Cerebellar cortex (tissue), 1 donor: ENCODE results near the gene TSPAN13.

Source experiments
- DNase-seq: peaks from one replicate; pipeline ENCODE4 v3.0.0-alpha.2; 2015; ENCODE audit warnings: low spot score

The TSPAN13 gene

DNA sequence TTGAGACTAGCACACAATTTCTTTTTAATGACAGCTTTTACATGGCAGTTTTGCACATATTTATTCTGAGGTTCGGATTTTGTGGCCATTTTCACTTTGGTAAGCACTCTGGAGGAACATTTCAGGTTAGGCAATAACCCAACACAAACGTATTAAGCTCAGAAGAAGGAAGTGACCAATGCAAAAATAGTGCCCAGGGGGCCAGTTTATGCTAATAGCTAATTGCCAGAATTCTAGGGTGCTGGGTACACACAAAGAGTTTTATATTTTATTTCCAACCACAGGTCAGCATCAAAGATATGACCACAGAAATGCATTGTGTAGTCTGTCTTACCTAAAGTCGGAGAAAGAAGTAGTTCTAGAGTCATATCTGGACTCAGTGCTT, 59.7 kb downstream of the TSPAN13 start:
- DNase-seq: no peak

DNA sequence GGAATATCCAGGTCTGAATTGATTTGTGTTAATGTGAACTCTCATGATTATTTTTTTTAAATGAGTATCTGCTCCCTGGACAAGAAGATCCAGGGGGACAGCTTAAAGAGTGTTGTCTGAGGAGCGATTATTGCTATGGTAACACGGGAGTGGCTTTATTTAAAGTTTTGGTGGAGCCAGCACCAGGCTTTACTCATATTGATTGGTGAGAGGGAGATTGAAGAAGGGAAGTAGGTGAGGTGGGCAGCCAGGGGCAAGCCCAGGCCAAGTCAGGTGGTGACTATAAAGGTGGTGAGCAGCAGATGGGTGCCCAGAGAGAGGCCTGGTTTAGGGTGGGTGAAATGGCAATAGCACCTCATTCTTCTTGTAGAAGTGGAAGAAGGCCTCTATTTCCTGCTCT, 61.4 kb downstream of the TSPAN13 start:
- no peak for DNase-seq

DNA sequence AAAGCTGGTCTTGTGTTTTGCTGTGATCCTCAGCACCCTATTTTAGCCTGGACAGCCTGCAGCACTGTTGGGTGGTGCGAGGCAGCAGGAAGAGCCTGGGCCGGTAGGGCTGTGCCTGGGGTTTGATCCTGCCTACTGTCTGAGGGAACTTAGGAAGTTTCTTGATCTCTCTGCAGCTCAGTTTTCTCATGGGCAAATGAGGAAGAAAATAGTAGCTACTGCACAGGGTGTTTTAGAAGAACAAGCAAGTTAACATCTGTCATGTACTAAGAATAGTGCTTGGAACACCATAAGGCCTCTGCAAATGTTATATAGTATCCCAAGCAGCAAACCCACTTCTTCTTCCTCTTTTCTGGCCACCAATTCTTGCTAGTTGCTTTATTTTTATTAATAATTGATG, 63.3 kb downstream of the TSPAN13 start:
- no peak for DNase-seq

DNA sequence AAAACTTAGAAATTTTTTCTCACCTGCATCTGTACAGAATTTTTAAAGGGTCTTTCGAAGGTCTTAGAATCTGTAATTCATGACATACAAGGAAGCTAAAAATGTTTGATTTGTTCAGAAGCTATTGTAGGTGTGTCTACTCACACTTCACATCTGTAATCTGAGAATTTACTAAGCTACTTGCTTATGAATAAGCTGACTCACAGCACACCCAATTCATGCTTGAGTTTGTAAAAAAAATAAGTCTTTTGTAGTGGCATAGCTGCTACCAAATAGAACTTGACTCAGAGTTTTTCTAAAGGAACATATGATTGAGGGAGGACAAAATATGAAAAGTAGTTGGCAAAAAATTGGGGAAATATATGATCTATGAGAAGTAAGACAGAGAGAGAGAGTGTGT, 64.0 kb downstream of the TSPAN13 start:
- DNase-seq: no peak

DNA sequence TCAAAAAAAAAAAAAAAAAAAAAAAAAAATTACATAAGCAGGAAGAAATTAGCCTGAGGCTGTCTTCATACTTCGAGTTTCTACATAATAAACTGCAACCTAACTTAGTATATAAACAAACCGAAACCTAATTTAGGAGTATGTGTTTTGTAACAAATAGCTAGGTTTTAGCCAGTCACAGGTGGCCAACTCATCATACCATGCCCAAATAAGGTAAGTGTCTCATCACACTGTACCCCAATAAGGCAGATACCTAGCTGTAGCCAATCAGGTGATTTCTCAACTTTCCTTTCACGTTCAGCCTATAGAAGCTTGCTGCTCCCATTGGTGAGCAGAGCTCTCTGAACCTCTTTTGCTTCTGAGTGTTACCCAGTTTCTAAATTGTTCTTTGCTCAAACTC, 65.2 kb downstream of the TSPAN13 start:
- no peak for DNase-seq

DNA sequence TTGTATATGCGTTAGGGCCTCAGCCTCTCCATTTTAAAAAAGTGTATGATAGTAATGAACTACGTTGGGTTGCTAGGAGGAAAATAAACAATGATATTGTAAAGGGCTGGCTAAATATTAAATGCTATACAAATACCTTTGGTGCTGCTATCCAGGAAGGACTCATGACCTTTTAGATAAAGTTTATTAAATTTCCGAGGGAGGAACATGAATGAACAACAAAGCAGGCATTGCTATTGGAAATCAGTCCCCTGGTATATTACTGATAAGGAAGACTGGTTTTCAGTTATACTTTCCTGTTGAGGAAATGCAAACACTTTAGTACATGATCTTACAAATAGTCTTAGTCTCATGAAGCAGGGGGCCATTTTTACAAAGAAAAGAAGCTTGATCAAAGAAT, 68.5 kb downstream of the TSPAN13 start:
- DNase-seq: no peak

DNA sequence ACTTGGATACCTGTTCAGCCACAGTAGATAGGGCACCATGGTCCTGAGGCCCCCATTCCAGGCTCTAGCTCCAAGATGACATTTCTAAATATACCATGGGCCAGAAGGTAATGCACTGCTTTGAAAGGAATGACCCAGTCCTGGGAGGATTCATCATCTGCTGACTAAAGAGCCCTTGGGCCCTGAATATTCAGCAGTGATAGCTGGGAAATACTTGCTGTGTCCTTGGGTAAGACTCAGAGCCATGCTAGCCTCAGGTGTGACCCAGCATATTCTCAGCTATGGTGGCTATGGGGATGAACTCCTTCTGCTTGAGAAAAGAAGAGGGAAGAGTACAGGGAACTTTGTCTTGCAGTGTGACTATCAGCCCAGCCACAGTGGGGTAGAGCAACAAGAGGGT, 72.5 kb downstream of the TSPAN13 start:
- no peak for DNase-seq

DNA sequence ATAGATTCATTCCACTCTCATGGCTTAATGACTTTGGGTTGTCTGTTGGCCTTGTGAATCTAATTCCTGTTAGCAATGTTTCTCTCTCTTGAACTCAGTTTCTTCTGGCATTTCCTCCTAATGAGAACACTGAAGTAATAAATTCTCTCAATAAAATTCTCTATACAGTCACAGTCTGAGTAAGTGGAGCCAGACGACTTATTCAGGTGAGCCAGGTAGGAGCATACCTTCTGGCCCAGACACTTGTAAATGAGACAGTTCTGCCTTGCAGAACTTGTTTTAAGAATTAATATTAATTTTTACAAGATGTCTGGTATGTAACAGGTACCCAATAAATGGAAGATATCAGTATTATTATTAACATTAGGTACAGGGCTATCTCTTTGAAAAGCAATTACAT, 79.8 kb downstream of the TSPAN13 start:
- DNase-seq: no peak
